Peyer's patch (tissue), 4 donors: Measurements from ENCODE around the gene MAP1B.

Experiments used
- CTCF ChIP-seq, 6 experiments: fragments of 450-650 bp in 4 of 6; fragments of 200-600 bp in 2 of 6; sonication (generic) in 1 of 6; IDR thresholded peaks; one replicate each; pipeline ENCODE4 v1.5.1; 2017 to 2019; ENCODE audit warnings: antibody characterized with exemption in 6 of 6, mild to moderate bottlenecking in 3 of 6, moderate library complexity in 1 of 6
- POLR2A ChIP-seq, 2 donors: fragments of 450-650 bp; IDR thresholded peaks; one replicate each; pipeline ENCODE4 v1.5.1; 2017; ENCODE audit warnings: antibody characterized with exemption in 2 of 2, mild to moderate bottlenecking in 2 of 2, moderate library complexity in 2 of 2

- TF ChIP-seq CTCF (IDR thresholded peaks at IDR 0.05) (no peak), POLR2A (IDR thresholded peaks at IDR 0.05) (no peak)
These were observed 33.0 kb upstream of the MAP1B start for GRCh38 chr5:72074251-72074650.
